ENCODE measurements around the gene UBTD2. TPM values are rescaled to one million over a fixed set of nuclear protein-coding genes. Genes with fewer than 3 reads are reported as not detected.

UBTD2 gene
- total RNA-seq, 2 donors from 2014 or later: 30.4 to 30.5 TPM

GRCh38 chr5:172252501-172252900 is 31.1 kb downstream of the UBTD2 start:
- Histone ChIP-seq H3K27me3 (ENCODE audit: control insufficient read depth, insufficient read depth, low read length, poor library complexity, severe bottlenecking) (no peaks in the 10 kb centered on the region), H3K36me3 (ENCODE audit: control insufficient read depth, insufficient read depth, low read length) (peaks cover 37% of the 10 kb centered on the region), H3K4me1 (ENCODE audit: control insufficient read depth, insufficient read depth, low read length) (no peaks in the 10 kb centered on the region), H3K4me3 (ENCODE audit: low read length) (no peak overlapping the region), H3K9ac (ENCODE audit: extremely low read depth, low read length, poor library complexity, severe bottlenecking) (no peak overlapping the region), H3K27ac (ENCODE audit: low read depth, low read length) (no peak overlapping the region), H3K9me3 (ENCODE audit: control insufficient read depth, low read length) (peaks cover 43% of the 10 kb centered on the region)
- H3K9me3 Mint-ChIP-seq: peaks cover 23% of the 10 kb centered on the region
- no peak overlapping the region for H3K4me3 Mint-ChIP-seq
- H3K36me3 Mint-ChIP-seq (ENCODE audit: low read depth): peaks cover 55% of the 10 kb centered on the region
- no peak for TF ChIP-seq CTCF (conservative IDR thresholded peaks at IDR 0.05)
- H3K27ac Mint-ChIP-seq: no peak overlapping the region
- no peaks in the 10 kb centered on the region for H3K4me1 Mint-ChIP-seq
- H3K27me3 Mint-ChIP-seq (ENCODE audit: insufficient read depth): no peaks in the 10 kb centered on the region
- no peak for DNase-seq
- 100% methylated on average over 2 of the region's 2 CpGs for WGBS, 2 experiments (ENCODE audit: insufficient coverage in 1 of 2, insufficient read length in 1 of 2)

GRCh38 chr5:172251419-172251818 is 32.1 kb downstream of the UBTD2 start:
- no peak for TF ChIP-seq CTCF (conservative IDR thresholded peaks at IDR 0.05)
- Mint-ChIP-seq H3K4me3 (no peak overlapping the region), H3K9me3 (peaks cover 19% of the 10 kb centered on the region), H3K27me3 (ENCODE audit: insufficient read depth) (no peaks in the 10 kb centered on the region), H3K4me1 (no peaks in the 10 kb centered on the region), H3K27ac (no peak overlapping the region), H3K36me3 (ENCODE audit: low read depth) (peaks cover 48% of the 10 kb centered on the region)
- Histone ChIP-seq H3K27ac (ENCODE audit: low read depth, low read length) (no peak overlapping the region), H3K36me3 (ENCODE audit: control insufficient read depth, insufficient read depth, low read length) (peaks cover 30% of the 10 kb centered on the region), H3K9ac (ENCODE audit: extremely low read depth, low read length, poor library complexity, severe bottlenecking) (no peak overlapping the region), H3K4me1 (ENCODE audit: control insufficient read depth, insufficient read depth, low read length) (no peaks in the 10 kb centered on the region), H3K4me3 (ENCODE audit: low read length) (no peak overlapping the region), H3K27me3 (ENCODE audit: control insufficient read depth, insufficient read depth, low read length, poor library complexity, severe bottlenecking) (no peaks in the 10 kb centered on the region), H3K9me3 (ENCODE audit: control insufficient read depth, low read length) (peaks cover 33% of the 10 kb centered on the region)
- no peak for DNase-seq
- 100% methylated on average over 1 of the region's 1 CpG for WGBS, 2 experiments (ENCODE audit: insufficient coverage in 1 of 2, insufficient read length in 1 of 2)

- H3K27ac Mint-ChIP-seq: no peak overlapping the region
- no peak overlapping the region for H3K4me3 Mint-ChIP-seq
- peaks cover 10% of the 10 kb centered on the region for H3K9me3 Mint-ChIP-seq
- Histone ChIP-seq H3K9ac (ENCODE audit: extremely low read depth, low read length, poor library complexity, severe bottlenecking) (no peak overlapping the region), H3K27me3 (ENCODE audit: control insufficient read depth, insufficient read depth, low read length, poor library complexity, severe bottlenecking) (no peaks in the 10 kb centered on the region), H3K36me3 (ENCODE audit: control insufficient read depth, insufficient read depth, low read length) (peaks cover 16% of the 10 kb centered on the region), H3K4me1 (ENCODE audit: control insufficient read depth, insufficient read depth, low read length) (no peaks in the 10 kb centered on the region), H3K27ac (ENCODE audit: low read depth, low read length) (no peak overlapping the region), H3K9me3 (ENCODE audit: control insufficient read depth, low read length) (peaks cover 20% of the 10 kb centered on the region), H3K4me3 (ENCODE audit: low read length) (no peak overlapping the region)
- DNase-seq: no peak
- peaks cover 26% of the 10 kb centered on the region for H3K36me3 Mint-ChIP-seq (ENCODE audit: low read depth)
- H3K27me3 Mint-ChIP-seq (ENCODE audit: insufficient read depth): no peaks in the 10 kb centered on the region
- WGBS, 2 experiments (ENCODE audit: insufficient coverage in 1 of 2, insufficient read length in 1 of 2): 86 to 100% methylated on average over 1 to 2 of the region's 2 CpGs
- no peak for TF ChIP-seq CTCF (conservative IDR thresholded peaks at IDR 0.05)
- H3K4me1 Mint-ChIP-seq: no peaks in the 10 kb centered on the region
Measured at GRCh38 chr5:172248637-172249036, 34.9 kb downstream of the UBTD2 start.

Measured in endodermal cell (in vitro differentiated cells).